OCI-M2 (cell line): Measurements from ENCODE around the gene ZNRF3.

ENCODE experiments used
- DNase-seq: peaks from one replicate; lab custom pipeline; 2025; ENCODE audit not compliant: unreplicated experiment; lab: John Stamatoyannopoulos, UW

ZNRF3 gene

GRCh38 chr22:28980326-28980725 is 97.0 kb downstream of the ZNRF3 start:
- DNase-seq, result no peak

GRCh38 chr22:28981818-28982499 is 98.6 kb downstream of the ZNRF3 start:
- DNase-seq, result no peak

GRCh38 chr22:28983190-28983589 is 99.8 kb downstream of the ZNRF3 start:
- no peak for DNase-seq

GRCh38 chr22:28983788-28984441 is 100.5 kb downstream of the ZNRF3 start:
- DNase-seq, result no peak

- no peak for DNase-seq
These were observed 101.2 kb downstream of the ZNRF3 start for GRCh38 chr22:28984482-28985158.

- no peak for DNase-seq
These were observed 102.4 kb downstream of the ZNRF3 start for GRCh38 chr22:28985581-28986290.

- no peak for DNase-seq
These were observed 103.0 kb downstream of the ZNRF3 start for GRCh38 chr22:28986366-28986765.

GRCh38 chr22:28988457-28988856 is 105.1 kb downstream of the ZNRF3 start:
- DNase-seq, result no peak

- DNase-seq, result no peak
These were observed 105.7 kb downstream of the ZNRF3 start for GRCh38 chr22:28989035-28989464.

- no peak for DNase-seq
These were observed 106.1 kb downstream of the ZNRF3 start for GRCh38 chr22:28989484-28989883.

- no peak for DNase-seq
These were observed 106.5 kb downstream of the ZNRF3 start for GRCh38 chr22:28989912-28990311.

- no peak for DNase-seq
These were observed 109.4 kb downstream of the ZNRF3 start for GRCh38 chr22:28992565-28993356.

GRCh38 chr22:28994522-28994921 is 111.2 kb downstream of the ZNRF3 start:
- no peak for DNase-seq

- no peak for DNase-seq
These were observed 112.2 kb downstream of the ZNRF3 start for GRCh38 chr22:28995551-28995950.

- DNase-seq, result no peak
These were observed 114.0 kb downstream of the ZNRF3 start for GRCh38 chr22:28997342-28997741.

- DNase-seq, result no peak
These were observed 115.3 kb downstream of the ZNRF3 start for GRCh38 chr22:28998681-28999080.

- no peak for DNase-seq
These were observed 116.1 kb downstream of the ZNRF3 start for GRCh38 chr22:28999510-28999909.

- no peak for DNase-seq
These were observed 116.7 kb downstream of the ZNRF3 start for GRCh38 chr22:28999919-29000556.

GRCh38 chr22:29000641-29001040 is 117.3 kb downstream of the ZNRF3 start:
- DNase-seq, result no peak

- no peak for DNase-seq
These were observed 119.2 kb downstream of the ZNRF3 start for GRCh38 chr22:29002603-29003002.
